GM12878 (cell line): ENCODE results near the gene MATN4. TPM values are rescaled to one million over a fixed set of nuclear protein-coding genes. Genes with fewer than 3 reads are reported as not detected.

Source experiments
- ATAC-seq: fragments of 200-7000 bp; cut with Tn5 transposase; 3 replicates; pipeline ENCODE4 v1.9.1; 2020; ENCODE audit warnings: mild to moderate bottlenecking, moderate library complexity
- BruUV-seq: library from RNA; stranded (reverse); fragments of 400-500 nt; replicated peaks from 2 replicates; lab custom pipeline; 2021; lab: Mats Ljungman, UMichigan
- CTCF ChIA-PET: fragments of 300-600 bp; sonication (Branson Sonifier 250); formaldehyde crosslinking; extraction: SDS; loops from one replicate; lab custom pipeline; 2021; ENCODE audit warnings: inconsistent platforms; lab: Yijun Ruan, JAX
- POLR2A ChIA-PET: fragments of 350-600 bp; formaldehyde crosslinking; extraction: SDS; loops from one replicate; lab custom pipeline; 2021; ENCODE audit warnings: inconsistent platforms; lab: Charles Lee
- RAD21 ChIA-PET: fragments of 300-600 bp; sonication (Branson Sonifier 250); formaldehyde crosslinking; loops from one replicate; lab custom pipeline; 2023; ENCODE audit warnings: antibody characterized with exemption; ENCODE audit not compliant: unreplicated experiment; lab: Charles Lee
- SMC1A ChIA-PET: fragments of 300-600 bp; sonication (Branson Sonifier 250); formaldehyde crosslinking; loops from one replicate; lab custom pipeline; 2023; ENCODE audit not compliant: unreplicated experiment, uncharacterized antibody; lab: Charles Lee
- DNase-seq: peaks from one replicate; pipeline ENCODE4 v3.0.0-alpha.2; 2011; ENCODE audit warnings: low read depth, low spot score
- FAIRE-seq: peaks from 3 replicates; lab custom pipeline; 2011; peaks lifted over from hg19 to GRCh38; lab: Jason Lieb, UNC
- H2AFZ ChIP-seq: 2 replicates; pipeline ENCODE4 v1.6.0; 2011; ENCODE audit warnings: low read depth, low read length, control low read depth; ENCODE audit not compliant: control insufficient read depth
- H3K27ac ChIP-seq: 2 replicates; pipeline ENCODE4 v1.5.1; 2011; ENCODE audit warnings: control low read depth; ENCODE audit not compliant: control insufficient read depth, insufficient read depth
- H3K27me3 ChIP-seq, 2 experiments: replicated peaks in 1 of 2; 2 replicates each; pipeline versions ENCODE4 v1.6.0 to v1.6.1; 2011; ENCODE audit warnings: low read length in 1 of 2; ENCODE audit not compliant: control insufficient read depth in 2 of 2, insufficient read depth in 2 of 2
- H3K36me3 ChIP-seq, 2 experiments: 2 replicates each; pipeline ENCODE4 v1.5.1; 2011; ENCODE audit warnings: low read length in 1 of 2; ENCODE audit not compliant: control insufficient read depth in 2 of 2, insufficient read depth in 2 of 2
- H3K4me1 ChIP-seq: 2 replicates; pipeline ENCODE4 v1.6.1; 2011; ENCODE audit warnings: mild to moderate bottlenecking, low read length, moderate library complexity, mixed read lengths; ENCODE audit not compliant: control insufficient read depth, insufficient read depth
- H3K4me2 ChIP-seq: 2 replicates; pipeline ENCODE4 v1.6.0; 2011; ENCODE audit warnings: control low read depth; ENCODE audit not compliant: control insufficient read depth, insufficient read depth
- H3K4me3 ChIP-seq: fragments of 200-600 bp; sonication (generic); 2 replicates; pipeline ENCODE4 v1.5.1; 2016
- H3K79me2 ChIP-seq: 2 replicates; pipeline ENCODE4 v1.6.0; 2011; ENCODE audit warnings: low read length; ENCODE audit not compliant: control insufficient read depth, insufficient read depth
- H3K9ac ChIP-seq: 2 replicates; pipeline ENCODE4 v1.8.0; 2011; ENCODE audit warnings: low read length, control low read depth, mixed read lengths; ENCODE audit not compliant: control insufficient read depth, insufficient read depth
- H3K9me3 ChIP-seq: replicated peaks from 3 replicates; pipeline ENCODE4 v1.5.1; 2011; ENCODE audit warnings: mild to moderate bottlenecking, low read length; ENCODE audit not compliant: control insufficient read depth, insufficient read depth
- H4K20me1 ChIP-seq: 2 replicates; pipeline ENCODE4 v1.6.0; 2011; ENCODE audit not compliant: control insufficient read depth, insufficient read depth
- BCL11A ChIP-seq: IDR thresholded peaks from 2 replicates; pipeline ENCODE4 v1.6.1; 2011; ENCODE audit warnings: low read depth, low read length
- BCLAF1 ChIP-seq: fragments of 450-650 bp; IDR thresholded peaks from 2 replicates; pipeline ENCODE4 v1.6.1; 2017; ENCODE audit warnings: antibody characterized with exemption, mild to moderate bottlenecking, moderate library complexity
- CBX3 ChIP-seq: fragments of 200-600 bp; sonication (generic); IDR thresholded peaks from 2 replicates; pipeline ENCODE4 v1.6.1; 2016; ENCODE audit warnings: low read depth, borderline replicate concordance
- CEBPB ChIP-seq, 2 experiments: fragments of 150-350 bp in 1 of 2; IDR thresholded peaks; 2 replicates each; pipeline ENCODE4 v1.6.1; 2012 to 2014; ENCODE audit warnings: low read depth in 2 of 2, low read length in 2 of 2, borderline replicate concordance in 1 of 2, inconsistent platforms in 1 of 2
- CHD4 ChIP-seq: fragments of 200-600 bp; sonication (generic); IDR thresholded peaks from 2 replicates; pipeline ENCODE4 v1.6.1; 2016; ENCODE audit warnings: mild to moderate bottlenecking
- FOXK2 ChIP-seq: fragments of 450-650 bp; IDR thresholded peaks from 2 replicates; pipeline ENCODE4 v1.6.1; 2017; ENCODE audit warnings: mild to moderate bottlenecking, moderate library complexity
- IKZF1 ChIP-seq: fragments of 450-650 bp; conservative IDR thresholded peaks from 2 replicates; pipeline ENCODE4 v1.6.1; 2017; ENCODE audit warnings: antibody characterized with exemption, mild to moderate bottlenecking
- KAT2A ChIP-seq: conservative IDR thresholded peaks from 2 replicates; pipeline ENCODE4 v1.6.1; 2011; ENCODE audit warnings: low read depth, low read length; ENCODE audit not compliant: control insufficient read depth
- MAX ChIP-seq: IDR thresholded peaks from 2 replicates; pipeline ENCODE4 v1.6.1; 2012; ENCODE audit warnings: low read depth, low read length, improper control_type of control experiment
- MLLT1 ChIP-seq: fragments of 450-650 bp; IDR thresholded peaks from 2 replicates; pipeline ENCODE4 v1.6.1; 2016; ENCODE audit warnings: mild to moderate bottlenecking
- MTA3 ChIP-seq: IDR thresholded peaks from 2 replicates; pipeline ENCODE4 v1.6.1; 2012; ENCODE audit warnings: low read length, inconsistent platforms, borderline replicate concordance
- MXI1 ChIP-seq: fragments of 150-350 bp; IDR thresholded peaks from 2 replicates; pipeline ENCODE4 v1.6.1; 2011; ENCODE audit warnings: low read depth, mild to moderate bottlenecking, inconsistent platforms, low read length, improper control_type of control experiment
- POLR2AphosphoS2 ChIP-seq: IDR thresholded peaks from 2 replicates; pipeline ENCODE4 v1.6.1; 2011; ENCODE audit warnings: low read depth, mild to moderate bottlenecking, low read length, improper control_type of control experiment, moderate library complexity
- SMC3 ChIP-seq: IDR thresholded peaks from 2 replicates; pipeline ENCODE4 v1.6.1; 2011; ENCODE audit warnings: low read length, improper control_type of control experiment, borderline replicate concordance
- SREBF2 ChIP-seq: IDR thresholded peaks from 2 replicates; pipeline ENCODE4 v1.6.1; 2012; ENCODE audit warnings: mild to moderate bottlenecking, low read length
- STAT1 ChIP-seq: fragments of 450-650 bp; conservative IDR thresholded peaks from 2 replicates; pipeline ENCODE4 v1.6.1; 2014; ENCODE audit warnings: antibody characterized with exemption, mild to moderate bottlenecking
- WGBS: methylation state at CpG from one replicate; pipeline ENCODE4 v1.1.6; 2016; ENCODE audit warnings: low lambda C conversion rate; ENCODE audit not compliant: insufficient replicate concordance, insufficient coverage; ENCODE audit errors: missing lambda C conversion rate; 5-methylcytosine and 5-hydroxymethylcytosine counted together
- in situ Hi-C: fragments of 300-500 bp; cut with MboI; formaldehyde crosslinking; loops from 9 replicates; pipeline ENCODE4 v1.14.3; 2018; ENCODE audit warnings: mixed read lengths
- intact Hi-C: fragments of 100-400 bp; cut with micrococcal nuclease; formaldehyde crosslinking; loops from one replicate; pipeline ENCODE4 v1.14.2; 2022; ENCODE audit not compliant: unreplicated experiment
- polyA plus RNA-seq, 11 experiments: library from polyadenylated mRNA; depleted of rRNA in 4 of 11; unstranded in 6 of 11; stranded (reverse) in 5 of 11; fragments of >200 nt; fragmentation: Nextera tagmentation in 4 of 11; fragmentation: Illumina TruSeq in 1 of 11; extraction: Ambion mirVana in 4 of 11; extraction: Trizol in 1 of 11; gene quantifications; 1 replicate in 1 of 11; 2 replicates in 10 of 11; pipeline versions ENCODE4 v1.2.1 to v1.2.3, GENCODE V29; 2011 to 2016; ENCODE audit warnings: inconsistent platforms in 2 of 11, missing spikeins in 2 of 11, low read depth in 1 of 11
- total RNA-seq, 4 experiments: library from RNA; depleted of rRNA in 3 of 4; stranded (reverse); fragments of >200 nt in 3 of 4; fragmentation: Illumina TruSeq in 1 of 4; extraction: Trizol in 1 of 4; gene quantifications; 2 replicates each; pipeline versions ENCODE4 v1.2.1 to v1.2.3, GENCODE V29; 2013 to 2021

Gene MATN4
- total and polyA plus RNA-seq, 10 of the 15 experiments (the other 5 are each of a cell fraction or from before 2014, with no cell fraction given), result 0.10 to 0.15 TPM; not detected in 8

- Histone ChIP-seq H3K4me3 (no peak overlapping the region), H3K9me3 (no peaks in the 10 kb centered on the region), H3K27me3 (peaks cover 0 to 11% of the 10 kb centered on the region in 2 experiments; a peak in 1 of 4 replicates), H3K36me3 (no peaks in the 10 kb centered on the region), H2AFZ (no peak overlapping the region), H3K79me2 (no peaks in the 10 kb centered on the region), H3K27ac (no peak overlapping the region), H3K4me2 (no peak overlapping the region), H3K4me1 (peaks cover 3% of the 10 kb centered on the region; the same call in 1 of the 2 replicates), H4K20me1 (no peaks in the 10 kb centered on the region), H3K9ac (no peak overlapping the region)
- FAIRE-seq (no peak), ATAC-seq (no peak), DNase-seq (no peak)
- ChIA-PET POLR2A (no interaction called here), SMC1A (no interaction called here), CTCF (interaction anchor here (0.7 to 1.2 kb wide), 2 partner anchors 16 to 464 kb away, joined by 3 read pairs; no protein-coding TSS in a partner anchor), RAD21 (interaction anchor here (0.8 kb wide), 1 partner anchor 464 kb away, joined by 3 read pairs; no protein-coding TSS in a partner anchor)
- no TSS peak for BruUV-seq
- intact Hi-C loops (no loop called here), in situ Hi-C loops (no loop called here)
- 3% methylated on average over 16 of the region's 16 CpGs for WGBS
- no peak for TF ChIP-seq MLLT1
- no peak for TF ChIP-seq POLR2AphosphoS2
- no peak for TF ChIP-seq BCLAF1
- TF ChIP-seq SREBF2, result no peak
- TF ChIP-seq IKZF1, result no peak
- TF ChIP-seq MXI1, result no peak
- no peak for TF ChIP-seq CHD4
- TF ChIP-seq BCL11A, result no peak
- no peak for TF ChIP-seq FOXK2
- TF ChIP-seq MAX, result no peak
- TF ChIP-seq SMC3, result no peak
- TF ChIP-seq CEBPB (IDR thresholded peaks at IDR 0.05; ENCODE audit: borderline replicate concordance in 1 of 2, low read depth in 2 of 2, low read length in 2 of 2), result no peak
- TF ChIP-seq MTA3, result no peak
- no peak for TF ChIP-seq KAT2A
- no peak for TF ChIP-seq STAT1
- TF ChIP-seq CBX3, result no peak
Observed at GRCh38 chr20:45307076-45307640, 941 bp downstream of the MATN4 start.
